Measurements from ENCODE around the gene FOXP3. TPM values are rescaled to one million over a fixed set of nuclear protein-coding genes. Genes with fewer than 3 reads are reported as not detected.

The FOXP3 gene
- total RNA-seq, 1 donor from 2014 or later = 0.29 TPM

DNA sequence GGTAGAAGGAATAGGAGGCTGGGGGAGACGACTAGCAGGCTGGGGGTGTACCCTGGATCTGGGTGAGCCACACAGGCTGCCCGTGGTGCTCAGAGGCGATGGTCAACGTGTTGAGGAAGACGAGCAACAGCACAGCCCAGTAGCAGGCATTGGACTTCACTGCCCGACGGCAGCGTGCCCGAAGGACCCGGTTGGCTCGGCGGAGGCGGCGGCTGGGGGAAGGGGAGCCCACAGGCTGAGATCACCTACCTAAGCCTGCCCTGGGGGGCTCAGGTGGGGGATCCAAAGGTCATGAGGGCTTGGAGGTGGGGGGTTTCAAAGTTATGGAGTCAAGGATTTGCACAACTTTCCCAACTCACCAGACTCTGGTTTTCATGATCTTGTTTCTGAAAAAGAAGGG is 38.7 kb downstream of the FOXP3 start:
- TF ChIP-seq CTCF (IDR thresholded peaks at IDR 0.05) = no peak
- no peaks in the 10 kb centered on the region for H3K9me3 Mint-ChIP-seq
- H3K36me3 Mint-ChIP-seq (ENCODE audit: low read depth) = no peaks in the 10 kb centered on the region
- ChIA-PET POLR2A (no interaction called here), CTCF (no interaction called here)
- ATAC-seq (ENCODE audit: low read depth) (no peak), DNase-seq (no peak)
- no peak overlapping the region for H3K27ac Mint-ChIP-seq
- no peak overlapping the region for H3K4me3 Mint-ChIP-seq
- no peaks in the 10 kb centered on the region for H3K27me3 Mint-ChIP-seq
- intact Hi-C loops (cut with micrococcal nuclease) = no loop called here
- peaks cover 10% of the 10 kb centered on the region for H3K4me1 Mint-ChIP-seq

- no peaks in the 10 kb centered on the region for H3K36me3 Mint-ChIP-seq (ENCODE audit: low read depth)
- ChIA-PET POLR2A (interaction anchor here (1.0 kb wide), 1 partner anchor 31 kb away, joined by 3 read pairs; no protein-coding TSS in a partner anchor), CTCF (no interaction called here)
- peaks cover 3% of the 10 kb centered on the region for H3K4me1 Mint-ChIP-seq
- no peaks in the 10 kb centered on the region for H3K27me3 Mint-ChIP-seq
- intact Hi-C loops (cut with micrococcal nuclease) = no loop called here
- ATAC-seq (ENCODE audit: low read depth) (no peak), DNase-seq (no peak)
- H3K9me3 Mint-ChIP-seq = no peaks in the 10 kb centered on the region
- H3K4me3 Mint-ChIP-seq = no peak overlapping the region
- no peak for TF ChIP-seq CTCF (IDR thresholded peaks at IDR 0.05)
- no peak overlapping the region for H3K27ac Mint-ChIP-seq
These were observed 42.6 kb downstream of the FOXP3 start for GRCh38 chrX:49221868-49222267.

DNA sequence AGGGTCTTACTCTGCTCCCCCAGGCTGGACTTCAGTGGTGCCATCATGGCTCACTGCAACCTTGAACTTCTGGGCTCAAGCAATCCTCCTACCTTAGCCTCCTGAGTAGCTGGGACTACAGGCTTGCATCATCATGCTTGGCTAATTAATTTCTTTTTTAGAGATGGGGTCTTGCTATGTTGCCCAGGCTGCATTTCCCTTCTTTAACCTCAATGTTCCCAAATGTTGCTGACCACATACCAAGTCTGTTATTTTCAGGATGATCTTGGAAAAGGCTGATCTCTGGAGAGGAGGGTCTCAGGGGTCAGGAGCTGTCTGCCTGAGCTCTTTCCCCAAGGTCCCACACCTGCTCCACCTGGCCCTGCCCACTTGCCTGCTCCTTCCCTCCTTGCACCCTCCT is 44.4 kb downstream of the FOXP3 start:
- no peak for TF ChIP-seq CTCF (IDR thresholded peaks at IDR 0.05)
- H3K9me3 Mint-ChIP-seq = no peaks in the 10 kb centered on the region
- no peak overlapping the region for H3K27ac Mint-ChIP-seq
- ChIA-PET POLR2A (interaction anchor here (1.3 kb wide), 1 partner anchor 9 kb away, joined by 3 read pairs; no protein-coding TSS in a partner anchor), CTCF (no interaction called here)
- no peaks in the 10 kb centered on the region for H3K27me3 Mint-ChIP-seq
- no peak for ATAC-seq (ENCODE audit: low read depth)
- peaks cover 3% of the 10 kb centered on the region for H3K4me1 Mint-ChIP-seq
- DNase-seq = no peak
- intact Hi-C loops (cut with micrococcal nuclease) = no loop called here
- H3K36me3 Mint-ChIP-seq (ENCODE audit: low read depth) = no peaks in the 10 kb centered on the region
- H3K4me3 Mint-ChIP-seq = no peak overlapping the region

DNA sequence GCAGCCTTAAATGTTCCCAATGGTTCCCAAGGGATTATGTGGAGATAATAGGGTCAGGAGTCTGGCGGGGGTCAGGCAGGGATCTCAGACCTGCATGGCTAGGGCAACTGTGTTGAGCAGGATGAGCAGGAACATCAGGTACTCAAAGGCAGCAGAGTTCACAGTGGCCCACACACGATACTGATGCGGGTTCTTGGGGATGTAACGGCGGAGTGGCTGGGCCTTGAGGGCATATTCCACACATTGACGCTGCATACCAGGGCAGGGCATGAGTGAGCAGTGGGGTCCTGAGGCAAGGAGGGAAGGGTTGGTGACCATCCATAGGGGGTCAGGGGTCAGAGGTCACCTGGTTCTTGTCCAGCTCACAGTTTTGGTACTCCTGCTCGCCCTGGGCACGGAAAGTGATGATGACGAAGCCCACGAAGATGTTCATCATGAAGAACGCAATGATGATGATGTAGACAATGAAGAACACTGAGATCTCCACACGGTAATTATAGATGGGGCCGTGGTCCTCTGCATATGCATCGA is 49.4 kb downstream of the FOXP3 start:
- ATAC-seq (ENCODE audit: low read depth) (no peak), DNase-seq (no peak)
- H3K27me3 Mint-ChIP-seq = no peaks in the 10 kb centered on the region
- ChIA-PET POLR2A (no interaction called here), CTCF (no interaction called here)
- no peak for TF ChIP-seq CTCF (IDR thresholded peaks at IDR 0.05)
- H3K36me3 Mint-ChIP-seq (ENCODE audit: low read depth) = peaks cover 1% of the 10 kb centered on the region
- no peak overlapping the region for H3K4me3 Mint-ChIP-seq
- no peak overlapping the region for H3K27ac Mint-ChIP-seq
- intact Hi-C loops (cut with micrococcal nuclease) = no loop called here
- H3K9me3 Mint-ChIP-seq = no peaks in the 10 kb centered on the region
- no peaks in the 10 kb centered on the region for H3K4me1 Mint-ChIP-seq

DNA sequence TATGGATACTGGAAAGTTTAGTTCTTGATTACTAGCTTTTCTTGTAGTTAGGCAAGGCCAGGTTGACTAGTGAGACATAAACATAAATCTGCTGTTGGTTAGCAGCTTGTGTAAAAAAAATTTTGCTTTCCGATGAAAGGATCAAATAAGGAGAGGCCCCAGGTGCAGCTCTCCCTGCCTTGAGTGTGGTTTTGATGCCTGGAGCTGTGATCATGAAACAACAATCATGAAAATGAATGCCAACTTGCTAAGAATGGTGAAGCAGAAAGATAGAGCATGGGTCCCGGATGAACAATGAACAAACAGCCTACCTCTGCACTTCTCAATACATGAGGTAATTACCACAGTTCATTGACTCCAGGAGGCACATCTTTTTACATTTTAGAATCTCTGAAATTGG is 50.1 kb downstream of the FOXP3 start:
- POLR2A ChIA-PET = interaction anchor here (0.6 kb wide), 1 partner anchor 9 kb away, joined by 7 read pairs; no protein-coding TSS in a partner anchor
- CTCF ChIA-PET = no interaction called here
- intact Hi-C loops (cut with micrococcal nuclease) = no loop called here
- no peak for TF ChIP-seq CTCF (IDR thresholded peaks at IDR 0.05)
- Mint-ChIP-seq H3K9me3 (no peaks in the 10 kb centered on the region), H3K27ac (no peak overlapping the region), H3K36me3 (ENCODE audit: low read depth) (peaks cover 1% of the 10 kb centered on the region), H3K27me3 (no peaks in the 10 kb centered on the region), H3K4me1 (no peaks in the 10 kb centered on the region), H3K4me3 (no peak overlapping the region)
- DNase-seq (no peak), ATAC-seq (ENCODE audit: low read depth) (no peak)
